LNCaP clone FGC (cell line): Measurements from ENCODE around the gene ZNF304.
"Not testable (repeated sequence)": the region's sequence is repeated elsewhere in the genome, so short reads cannot be mapped to it uniquely, and the experiment has no call there.

ENCODE experiments used
- DNase-seq: peaks from one replicate; pipeline ENCODE4 v3.0.0-alpha.2; 2011; ENCODE audit warnings: low read depth
- H3K4me3 ChIP-seq: 2 replicates; pipeline ENCODE4 v1.5.1; 2011; ENCODE audit warnings: mild to moderate bottlenecking, low read depth, low read length, control low read depth
- CTCF ChIP-seq: IDR thresholded peaks from 2 replicates; pipeline ENCODE4 v1.5.1; 2012; ENCODE audit warnings: mild to moderate bottlenecking; ENCODE audit not compliant: control insufficient read depth, insufficient read depth; ENCODE audit errors: extremely low read depth

ZNF304 gene

GRCh38 chr19:57374179-57374578 lies 23.1 kb downstream of the ZNF304 start:
- TF ChIP-seq CTCF, result no peak
- no peak for DNase-seq
- no peak overlapping the region for H3K4me3 ChIP-seq

GRCh38 chr19:57374647-57375046 lies 23.6 kb downstream of the ZNF304 start:
- not testable (repeated sequence) for DNase-seq, H3K4me3 ChIP-seq

GRCh38 chr19:57376151-57376550 lies 25.1 kb downstream of the ZNF304 start:
- no peak overlapping the region for H3K4me3 ChIP-seq
- TF ChIP-seq CTCF, result no peak
- DNase-seq, result no peak

- no peak overlapping the region for H3K4me3 ChIP-seq
- no peak for TF ChIP-seq CTCF
These were observed 26.6 kb downstream of the ZNF304 start for GRCh38 chr19:57377498-57378146.

GRCh38 chr19:57380923-57381322 lies 29.9 kb downstream of the ZNF304 start:
- no peak for TF ChIP-seq CTCF
- H3K4me3 ChIP-seq, result no peak overlapping the region
- DNase-seq, result no peak

More at GRCh38 chr19:57377498-57378146, 26.6 kb downstream of the ZNF304 start:
- DNase-seq, result no peak

GRCh38 chr19:57382806-57383488 lies 31.9 kb downstream of the ZNF304 start:
- H3K4me3 ChIP-seq, result no peak overlapping the region
- no peak for TF ChIP-seq CTCF
- no peak for DNase-seq

GRCh38 chr19:57389194-57389729 lies 38.2 kb downstream of the ZNF304 start:
- no peak for DNase-seq
- TF ChIP-seq CTCF, result no peak
- H3K4me3 ChIP-seq, result peak overlapping the region; percentile 71
